T-helper 22 cell (primary cell): ENCODE results near the gene CNKSR3.

ENCODE experiments used
- DNase-seq: peaks from one replicate; pipeline ENCODE4 v3.0.0-alpha.2; 2020; ENCODE audit warnings: low read depth

Gene CNKSR3

GRCh38 chr6:154412106-154412820 is 98.2 kb downstream of the CNKSR3 start:
- no peak for DNase-seq

DNA sequence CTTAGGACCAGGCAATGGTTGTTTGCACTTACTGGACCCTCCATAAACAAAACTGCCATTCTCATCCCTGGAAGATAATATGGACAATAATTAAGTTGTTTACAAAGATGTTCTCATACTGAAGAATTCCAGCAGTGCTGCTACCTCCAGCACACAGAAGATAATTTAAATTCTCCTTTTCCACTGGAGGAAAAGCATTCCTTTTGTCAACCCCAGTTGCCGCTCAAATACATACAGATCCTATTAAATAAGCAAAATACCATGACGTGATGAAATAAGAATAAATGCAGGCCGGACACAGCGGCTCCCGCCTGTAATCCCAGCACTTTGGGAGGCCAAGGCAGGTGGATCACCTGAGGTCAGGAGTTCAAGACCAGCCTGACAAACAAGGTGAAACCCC is 99.4 kb downstream of the CNKSR3 start:
- DNase-seq = no peak

- no peak for DNase-seq
Observed at GRCh38 chr6:154410619-154411072, 99.8 kb downstream of the CNKSR3 start.

DNA sequence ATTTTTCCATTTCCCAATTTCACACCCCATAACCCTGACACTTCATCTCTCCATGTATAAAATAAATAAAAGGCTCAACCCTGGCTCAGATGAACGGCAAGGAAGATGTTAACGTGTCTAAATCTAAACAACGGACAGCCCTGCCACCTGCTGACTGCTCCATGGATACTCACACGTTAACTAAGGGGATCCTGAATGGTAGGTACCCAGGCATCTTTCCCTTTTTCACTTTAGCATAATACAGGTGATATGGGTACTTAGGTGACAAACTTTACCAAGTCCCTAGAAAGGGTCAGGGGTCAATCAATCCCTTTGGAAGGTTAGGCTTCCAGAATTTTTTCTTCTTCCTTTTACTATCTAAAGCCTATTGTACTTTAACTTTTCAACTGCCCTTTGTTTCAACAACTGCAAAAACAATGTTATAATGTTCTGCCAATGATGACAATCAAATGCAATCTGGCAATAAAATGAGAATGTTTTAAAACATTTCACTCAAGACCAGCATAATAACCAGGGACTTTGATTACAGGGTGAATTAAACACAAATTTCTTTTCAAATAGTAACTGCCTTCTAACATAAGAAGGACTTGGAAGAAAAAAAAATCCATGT is 101.5 kb downstream of the CNKSR3 start:
- DNase-seq = no peak

DNA sequence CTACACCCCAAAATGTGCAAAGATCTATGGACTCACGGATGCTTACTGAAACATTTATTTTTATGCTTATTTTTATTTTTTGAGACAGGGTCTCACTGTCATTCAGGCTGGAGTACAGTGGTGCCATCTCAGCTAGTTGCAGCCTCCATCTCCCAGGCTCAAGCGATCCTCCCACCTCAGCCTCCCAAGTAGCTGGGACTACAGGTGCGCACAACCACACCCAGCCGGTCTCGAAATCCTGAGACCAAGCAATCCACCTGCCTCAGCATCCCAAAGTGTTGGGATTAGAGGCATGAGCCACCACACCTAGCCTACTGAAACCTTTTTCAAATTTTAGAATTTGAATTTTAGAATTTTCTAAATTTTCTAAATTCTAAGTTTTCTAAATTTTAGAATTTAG is 103.0 kb downstream of the CNKSR3 start:
- no peak for DNase-seq

DNA sequence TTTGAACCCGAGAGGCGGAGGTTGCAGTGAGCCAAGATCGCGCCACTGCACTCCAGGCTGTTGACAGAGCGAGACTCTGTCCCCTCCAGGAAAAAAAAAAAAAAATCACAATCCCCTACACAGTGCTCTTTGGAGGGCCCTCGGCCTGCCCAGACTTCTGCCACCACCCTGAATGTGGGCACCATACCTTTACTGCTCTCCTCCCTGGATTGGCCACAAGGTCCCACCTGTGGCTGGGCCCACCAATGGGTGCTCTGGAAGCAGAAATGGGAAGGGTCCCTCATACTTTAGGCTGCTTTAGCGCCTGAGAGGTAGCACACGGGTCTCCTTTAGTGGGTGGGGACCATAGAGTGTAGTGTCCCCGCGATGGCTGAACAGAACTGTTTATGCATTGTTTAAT is 103.6 kb downstream of the CNKSR3 start:
- no peak for DNase-seq

DNA sequence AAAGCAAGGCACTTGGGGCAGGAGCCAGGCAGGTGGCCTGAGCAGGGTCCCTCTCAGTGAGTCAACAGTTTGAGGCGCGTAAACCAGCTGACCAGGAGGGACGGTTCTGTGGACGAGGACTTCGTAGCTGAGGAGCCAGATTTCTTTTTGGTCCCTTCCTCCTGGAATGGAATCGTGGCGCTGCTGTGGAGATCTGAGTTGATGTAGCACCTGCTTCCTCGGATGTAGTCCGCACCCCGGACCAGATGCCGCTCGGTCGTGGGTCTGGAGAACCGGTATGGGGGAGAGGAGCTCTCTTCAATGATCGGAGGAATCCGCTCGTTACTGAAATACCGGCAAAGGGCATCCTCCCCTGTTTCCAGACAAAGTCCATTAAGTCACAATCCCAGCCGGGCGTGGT is 104.2 kb downstream of the CNKSR3 start:
- DNase-seq = no peak

- no peak for DNase-seq
Observed at GRCh38 chr6:154404791-154405400, 105.6 kb downstream of the CNKSR3 start.

DNA sequence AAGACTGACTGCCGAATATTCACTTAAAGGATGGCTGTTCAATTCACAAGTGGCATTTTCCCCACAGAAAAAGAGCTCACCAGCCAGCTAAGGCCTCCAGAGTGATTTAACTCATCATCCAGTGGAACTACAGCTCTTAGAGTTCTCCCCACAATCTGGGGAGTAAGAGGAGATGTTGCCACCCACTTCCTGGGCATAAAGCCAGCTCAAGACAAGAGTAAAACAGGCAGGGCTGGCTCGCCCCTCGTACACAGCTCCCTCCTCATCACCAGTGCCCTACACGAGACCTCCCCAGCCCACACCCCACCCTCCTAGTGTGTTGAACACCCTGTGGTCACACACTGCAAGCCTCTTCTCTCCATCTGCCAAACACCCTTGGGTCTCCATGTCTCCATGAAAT is 106.7 kb downstream of the CNKSR3 start:
- DNase-seq = no peak

GRCh38 chr6:154402081-154402780 is 108.3 kb downstream of the CNKSR3 start:
- DNase-seq = no peak

DNA sequence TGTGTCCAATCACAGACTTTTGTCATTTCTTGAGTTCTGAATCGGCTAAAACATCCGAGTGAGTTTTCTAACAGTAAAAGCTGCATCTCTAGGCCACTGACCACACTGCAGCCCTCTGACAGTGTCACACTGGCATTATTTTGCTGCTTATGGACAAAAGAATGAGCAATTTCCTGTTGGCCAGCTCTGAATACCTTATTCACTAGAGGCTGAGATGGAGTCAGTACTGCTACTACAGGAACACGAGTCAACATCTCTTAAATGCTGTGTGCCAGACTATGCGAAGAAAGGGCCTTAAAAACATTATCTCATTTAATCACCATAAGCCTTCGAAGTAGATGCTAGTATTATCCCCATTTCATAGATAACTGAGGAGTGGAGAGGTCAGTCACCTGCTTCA is 111.4 kb downstream of the CNKSR3 start:
- no peak for DNase-seq

DNA sequence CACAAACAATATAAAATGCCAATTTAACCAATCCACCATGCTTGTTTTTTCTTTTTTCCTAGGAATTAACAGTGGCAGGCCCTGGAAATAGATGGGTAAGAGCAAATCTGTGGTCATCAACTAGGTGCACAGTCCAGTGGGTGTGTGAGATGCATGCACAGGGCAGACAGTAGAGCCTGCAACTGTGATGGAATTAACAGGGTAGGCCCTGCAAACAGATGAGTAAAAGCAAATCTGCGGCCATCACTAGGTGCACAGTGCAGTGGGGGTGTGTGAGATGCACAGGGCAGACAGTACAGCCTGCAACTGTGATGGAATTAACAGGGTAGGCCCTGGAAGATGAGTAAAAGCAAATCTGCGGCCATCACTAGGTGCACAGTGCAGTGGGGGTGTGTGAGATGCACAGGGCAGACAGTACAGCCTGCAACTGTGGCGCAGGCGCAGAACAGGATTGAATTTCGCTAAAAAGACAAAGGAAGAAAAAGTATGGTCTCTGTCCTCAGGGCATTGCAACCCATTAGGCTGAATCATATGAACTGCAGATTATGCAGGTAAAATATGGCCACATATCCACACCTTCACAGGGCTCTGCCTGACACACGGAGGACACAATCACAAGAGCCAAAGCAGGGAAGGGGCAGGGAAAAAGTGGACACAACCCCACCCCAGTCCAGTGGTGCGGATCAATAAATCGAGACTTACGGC is 112.8 kb downstream of the CNKSR3 start:
- DNase-seq = no peak

DNA sequence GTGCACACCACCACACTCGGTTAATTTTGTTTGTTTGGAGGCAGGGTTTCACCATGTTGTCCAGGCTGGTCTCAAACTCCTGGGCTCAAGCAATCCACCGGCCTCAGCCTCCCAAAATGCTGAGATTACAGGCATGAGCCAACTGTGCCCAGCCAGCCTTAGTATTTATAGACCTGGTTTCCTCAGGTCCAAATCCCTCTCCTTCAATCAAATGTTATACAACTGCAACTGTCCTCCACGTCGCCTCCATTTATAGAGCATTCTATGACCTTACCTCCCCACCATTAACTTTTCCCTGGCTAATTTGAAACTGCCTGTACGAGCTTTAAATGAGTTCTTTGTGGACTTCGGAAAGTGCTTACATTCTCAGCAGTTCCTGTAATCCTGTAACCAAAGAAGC is 114.6 kb downstream of the CNKSR3 start:
- no peak for DNase-seq

DNA sequence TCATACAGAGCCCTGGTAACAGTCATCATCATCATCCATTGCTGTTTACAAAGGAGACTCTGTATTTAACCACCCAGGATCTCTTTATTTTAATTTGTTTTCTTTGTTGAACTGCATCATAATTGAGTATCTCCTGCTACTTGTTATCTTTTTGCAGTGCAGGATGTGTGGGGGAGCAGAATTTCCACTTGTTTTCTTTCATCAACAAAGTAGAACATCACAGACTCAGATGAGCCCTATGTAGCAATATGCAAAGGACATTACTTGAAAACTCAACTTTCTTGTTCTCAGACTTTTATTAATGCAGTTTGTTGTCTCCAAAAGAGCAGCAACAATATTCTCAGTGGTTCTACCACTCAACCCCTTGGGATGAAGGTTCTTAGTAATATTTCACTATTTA is 115.2 kb downstream of the CNKSR3 start:
- no peak for DNase-seq

DNA sequence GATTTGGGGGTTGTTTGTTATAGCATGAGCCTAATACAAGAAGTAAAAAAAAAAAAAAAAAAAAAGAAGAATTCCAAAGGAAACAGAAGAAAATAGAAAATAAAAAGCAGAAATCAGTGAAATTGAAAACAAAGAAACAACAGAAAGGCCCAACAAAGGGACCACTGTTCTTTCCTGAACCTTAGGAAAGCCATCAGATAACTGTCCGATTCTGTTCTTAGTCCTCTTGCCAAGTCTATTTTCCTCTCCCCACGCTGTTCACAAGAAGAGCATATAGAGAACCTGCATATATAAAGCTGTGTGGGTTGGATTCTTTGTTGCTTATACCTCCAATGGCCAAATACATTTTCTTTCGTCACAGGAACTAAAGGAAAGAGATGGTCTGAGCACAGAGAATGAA is 115.9 kb downstream of the CNKSR3 start:
- DNase-seq = no peak

GRCh38 chr6:154390034-154390433 is 120.5 kb downstream of the CNKSR3 start:
- DNase-seq = no peak

GRCh38 chr6:154388803-154389202 is 121.7 kb downstream of the CNKSR3 start:
- no peak for DNase-seq

- DNase-seq = no peak
Observed at GRCh38 chr6:154386848-154387717, 123.4 kb downstream of the CNKSR3 start.

- no peak for DNase-seq
Observed at GRCh38 chr6:154384191-154384590, 126.3 kb downstream of the CNKSR3 start.

DNA sequence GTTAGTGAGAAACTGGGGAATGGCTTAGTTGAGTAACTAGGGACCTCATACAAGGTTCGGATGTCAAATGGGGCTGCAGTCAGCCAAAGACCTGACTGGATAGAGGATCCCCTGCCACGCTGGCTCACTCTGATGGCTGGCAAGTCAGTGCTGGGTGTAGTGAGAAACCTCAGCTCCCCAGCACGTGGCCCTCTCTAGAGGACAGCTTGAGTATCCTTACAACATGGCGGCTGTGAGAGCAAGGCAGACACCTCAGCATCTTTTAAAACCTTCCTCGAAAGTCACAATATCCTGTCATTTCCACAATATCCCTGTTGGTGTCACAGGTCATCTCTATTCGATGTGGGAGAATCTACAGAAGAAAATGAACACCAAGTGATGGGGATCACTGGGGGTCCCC is 127.2 kb downstream of the CNKSR3 start:
- DNase-seq = no peak

DNA sequence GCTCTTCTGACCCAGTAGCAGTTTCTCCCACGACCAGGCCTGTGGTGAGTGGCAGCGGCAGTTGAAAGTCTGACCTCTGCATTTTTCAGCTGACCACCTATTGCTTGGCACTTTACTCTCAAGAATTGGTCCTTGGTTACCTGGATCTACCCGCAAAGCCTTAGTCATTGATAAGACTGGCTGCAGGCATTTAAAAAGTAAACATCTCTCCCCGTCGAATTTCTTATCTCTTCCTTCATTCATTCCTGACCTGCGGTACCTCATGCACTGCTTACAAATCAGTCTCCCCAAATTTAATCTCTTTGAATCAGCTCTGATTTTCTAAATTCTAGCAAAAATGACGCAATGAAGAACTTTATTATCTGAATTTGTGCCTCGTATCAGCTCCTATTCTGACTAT is 127.7 kb downstream of the CNKSR3 start:
- no peak for DNase-seq
